Activated CD4-positive, alpha-beta T cell treated with anti-CD3 and anti-CD28 coated beads, Interleukin-10, Interleukin-2, amounts not matched to agents 100 ng/mL and 50 ng/mL, durations not matched to agents 16 hours and 8 hours (primary cell): ENCODE results near the gene TRPC1.
"Not testable (repeated sequence)": the region's sequence is repeated elsewhere in the genome, so short reads cannot be mapped to it uniquely, and the experiment has no call there.

Experiments used
- DNase-seq: peaks from one replicate; pipeline ENCODE4 v3.0.0-alpha.2; 2020

Gene TRPC1

GRCh38 chr3:142723968-142724681 lies at the start of gene TRPC1:
TSS of gene TRPC1 (plus strand) at chr3:142724034. CDS start at chr3:142724560, 526 bp downstream.
- DNase-seq, result peak; percentile 88

DNA sequence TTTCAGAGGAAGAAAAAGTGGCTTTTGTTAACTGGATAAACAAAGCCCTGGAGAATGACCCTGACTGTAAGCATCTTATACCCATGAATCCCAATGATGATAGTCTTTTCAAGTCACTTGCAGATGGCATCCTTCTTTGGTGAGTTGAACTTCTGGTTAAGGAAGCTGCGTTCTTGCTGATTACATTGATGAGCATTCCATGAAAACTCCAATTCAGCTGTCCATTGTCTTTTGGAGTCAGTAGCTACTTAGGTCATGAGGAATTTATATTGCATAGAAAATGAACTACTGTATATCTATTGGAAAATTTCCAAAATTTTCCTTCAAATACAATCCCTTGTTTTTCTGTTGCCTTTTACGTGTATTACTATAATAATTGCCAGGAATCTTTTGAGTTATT lies 47.7 kb upstream of the TRPC1 start:
- DNase-seq, result no peak

- DNase-seq, result no peak
These were observed 43.1 kb upstream of the TRPC1 start for GRCh38 chr3:142680710-142681109.

GRCh38 chr3:142690613-142691012 lies 33.2 kb upstream of the TRPC1 start:
- no peak for DNase-seq

GRCh38 chr3:142691527-142691926 lies 32.3 kb upstream of the TRPC1 start:
- DNase-seq, result no peak

DNA sequence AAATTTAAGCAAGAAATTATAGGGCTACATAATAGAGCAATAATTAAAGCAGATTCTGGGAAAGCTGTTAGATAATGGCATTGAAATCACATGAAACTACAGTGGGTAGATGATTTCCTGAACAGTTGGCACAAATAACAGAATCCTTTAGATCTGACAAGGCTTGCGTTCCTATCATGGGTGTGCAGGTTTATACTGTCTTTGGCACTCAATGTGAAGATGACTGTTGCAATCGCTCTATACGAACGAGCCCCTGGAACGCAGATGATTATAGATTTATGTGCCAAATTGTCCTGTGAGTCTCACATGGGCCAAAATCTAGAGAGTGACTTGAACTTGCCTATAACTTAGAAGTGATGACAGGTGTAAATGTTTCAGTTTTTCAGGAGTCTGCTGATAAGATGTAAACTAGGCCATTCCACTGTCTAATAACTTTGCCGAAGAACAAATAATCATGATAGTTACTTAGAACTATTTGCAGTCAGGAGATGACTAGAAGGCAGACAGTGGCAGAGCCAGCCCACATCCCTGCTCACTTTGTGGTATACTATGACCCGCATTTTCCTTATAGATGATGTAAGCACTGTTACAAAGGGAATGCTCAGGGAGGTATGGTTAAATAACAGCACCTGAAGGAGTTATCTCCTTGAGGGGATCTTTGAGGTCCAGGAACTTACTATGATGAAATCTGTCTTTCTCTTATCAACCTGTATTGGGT lies 30.5 kb upstream of the TRPC1 start:
- DNase-seq, result no peak

- no peak for DNase-seq
These were observed 29.6 kb upstream of the TRPC1 start for GRCh38 chr3:142694225-142694624.

- no peak for DNase-seq
These were observed 18.6 kb upstream of the TRPC1 start for GRCh38 chr3:142705198-142705597.

DNA sequence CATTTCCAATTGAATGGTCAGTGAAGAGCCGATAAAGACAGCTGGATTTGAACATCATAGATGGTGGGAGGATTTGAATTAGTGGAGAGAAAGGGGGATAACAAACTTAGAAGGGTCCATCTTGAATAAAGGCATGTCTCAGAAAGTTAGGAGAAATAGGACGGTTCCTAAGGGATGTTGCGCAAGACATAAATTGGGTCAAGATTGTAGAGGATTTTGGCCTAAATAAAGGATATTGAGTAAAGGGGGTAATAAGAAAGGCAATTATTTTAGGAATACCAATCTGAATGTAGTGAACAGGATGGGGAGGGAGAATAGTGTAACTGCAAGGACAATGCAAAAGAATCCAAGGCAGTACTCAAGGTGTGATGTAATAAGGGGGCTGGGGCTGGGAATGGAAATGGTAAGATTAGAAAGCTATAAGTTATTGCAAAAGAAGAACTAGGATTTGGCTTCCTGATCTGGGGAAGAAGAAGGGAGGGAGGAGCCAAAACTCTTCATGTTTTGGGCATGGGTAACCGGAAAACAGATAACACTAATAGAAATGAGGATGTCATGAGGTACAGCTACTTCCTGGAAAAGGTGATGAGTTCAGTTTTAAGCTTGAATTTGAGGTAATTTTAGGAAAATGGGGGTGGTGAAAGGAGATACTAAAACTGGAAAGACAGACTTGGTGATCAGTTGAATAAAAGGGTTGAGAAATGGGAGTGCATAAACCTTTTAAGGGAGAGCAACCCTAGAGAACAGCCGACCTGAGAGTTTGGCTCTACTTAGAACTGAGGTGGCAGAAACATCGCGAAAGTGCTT lies 17.3 kb upstream of the TRPC1 start:
- no peak for DNase-seq

DNA sequence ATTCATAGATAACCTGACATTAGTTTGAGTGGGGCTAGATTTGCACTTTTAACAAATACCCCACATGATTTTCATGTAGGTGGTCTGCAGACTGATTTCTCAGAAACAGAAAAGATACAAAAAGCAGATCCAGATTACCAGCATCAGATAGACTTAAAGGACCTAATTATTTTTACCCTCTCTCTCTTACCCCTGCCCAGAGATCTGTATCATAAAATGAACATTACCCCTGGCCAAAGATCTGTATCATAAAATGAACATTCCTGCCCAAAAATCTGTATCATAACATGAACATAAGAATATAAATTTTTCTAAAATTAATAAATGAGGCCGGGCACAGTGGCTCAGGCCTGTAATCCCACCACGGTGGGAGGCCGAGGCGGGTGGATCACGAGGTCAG lies 14.6 kb upstream of the TRPC1 start:
- no peak for DNase-seq

GRCh38 chr3:142714882-142715281 lies 9.0 kb upstream of the TRPC1 start:
- DNase-seq, result not testable (repeated sequence)

DNA sequence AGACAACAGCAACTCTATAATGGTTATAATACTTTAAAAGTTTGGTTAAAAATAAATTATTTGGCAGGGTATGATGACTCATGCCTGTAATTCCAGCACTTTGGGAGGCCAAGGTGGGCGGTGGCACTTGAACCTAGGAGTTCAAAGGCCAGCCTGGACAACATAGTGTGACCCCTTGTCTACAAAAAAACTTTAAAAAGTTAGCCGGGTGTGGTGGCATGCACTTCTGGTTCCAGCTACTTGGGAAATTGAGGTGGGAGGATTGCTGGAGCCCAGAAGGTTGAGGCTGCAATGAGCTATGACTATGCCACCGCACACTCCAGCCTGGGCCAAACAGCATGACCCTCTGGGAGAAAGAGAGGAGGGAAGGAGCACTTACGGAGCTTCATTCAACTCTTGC lies 7.7 kb upstream of the TRPC1 start:
- DNase-seq, result no peak

DNA sequence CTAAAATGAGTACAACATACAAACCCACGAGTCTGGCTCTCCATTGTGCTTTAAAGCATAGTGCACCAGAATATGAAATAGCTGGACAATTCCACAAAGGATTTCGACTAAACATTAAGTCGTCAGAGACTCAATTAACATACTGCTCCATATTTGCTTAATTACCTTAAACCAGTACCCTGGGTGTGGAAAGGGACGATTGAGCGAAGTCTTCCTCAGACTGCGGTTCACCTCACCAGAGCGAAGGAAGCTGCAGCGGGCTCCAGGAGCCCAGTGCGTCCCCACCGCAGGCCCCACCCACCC lies 218 bp upstream of the TRPC1 start:
- no peak for DNase-seq

GRCh38 chr3:142724682-142725356 lies 985 bp downstream of the TRPC1 start:
- DNase-seq, result peak; percentile 21

- no peak for DNase-seq
These were observed 1.5 kb downstream of the TRPC1 start for GRCh38 chr3:142725357-142725739.

GRCh38 chr3:142726017-142726416 lies 2.2 kb downstream of the TRPC1 start:
- no peak for DNase-seq

GRCh38 chr3:142732066-142732465 lies 8.2 kb downstream of the TRPC1 start:
- DNase-seq, result no peak

DNA sequence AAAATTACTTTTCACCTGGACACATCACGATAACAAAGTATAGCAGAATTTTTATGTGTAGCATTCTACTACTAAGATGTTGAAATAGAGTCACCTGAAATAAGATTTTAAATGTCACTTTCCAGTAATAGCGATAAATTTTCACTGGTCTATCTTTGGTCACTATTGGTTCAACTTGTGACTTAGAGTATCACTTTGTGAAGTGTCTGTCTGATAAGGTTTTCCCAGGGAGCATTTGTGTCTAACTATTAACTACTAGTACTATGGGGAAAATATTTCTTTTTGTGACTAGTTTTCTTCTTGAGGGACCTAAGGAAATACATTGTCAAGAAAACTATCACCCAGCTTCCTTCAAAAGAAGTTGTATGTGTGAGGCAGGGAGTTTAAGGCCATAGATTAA lies 11.0 kb downstream of the TRPC1 start:
- DNase-seq, result no peak

DNA sequence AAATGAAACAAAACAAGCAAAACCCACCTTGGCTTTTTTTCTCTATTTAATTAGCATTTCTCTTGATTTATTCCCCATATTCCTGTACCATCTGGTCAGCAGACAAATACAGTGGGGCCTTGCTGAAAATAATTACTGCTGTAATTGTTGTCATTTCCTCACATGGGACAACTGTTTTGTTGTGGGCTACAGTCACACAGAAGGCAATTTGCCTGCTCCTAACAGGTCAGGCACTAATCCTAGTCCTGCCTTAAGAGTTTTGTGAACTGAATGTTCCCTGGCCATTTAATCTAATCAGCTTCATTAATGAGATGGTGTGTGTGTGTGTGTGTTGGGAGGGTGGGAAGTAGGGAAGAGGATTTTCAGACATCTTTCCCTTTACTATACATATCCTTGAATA lies 11.6 kb downstream of the TRPC1 start:
- DNase-seq, result no peak

- DNase-seq, result no peak
These were observed 14.6 kb downstream of the TRPC1 start for GRCh38 chr3:142738396-142738795.

- DNase-seq, result no peak
These were observed 22.8 kb downstream of the TRPC1 start for GRCh38 chr3:142746646-142747045.

GRCh38 chr3:142750531-142750930 lies 26.7 kb downstream of the TRPC1 start:
- not testable (repeated sequence) for DNase-seq

DNA sequence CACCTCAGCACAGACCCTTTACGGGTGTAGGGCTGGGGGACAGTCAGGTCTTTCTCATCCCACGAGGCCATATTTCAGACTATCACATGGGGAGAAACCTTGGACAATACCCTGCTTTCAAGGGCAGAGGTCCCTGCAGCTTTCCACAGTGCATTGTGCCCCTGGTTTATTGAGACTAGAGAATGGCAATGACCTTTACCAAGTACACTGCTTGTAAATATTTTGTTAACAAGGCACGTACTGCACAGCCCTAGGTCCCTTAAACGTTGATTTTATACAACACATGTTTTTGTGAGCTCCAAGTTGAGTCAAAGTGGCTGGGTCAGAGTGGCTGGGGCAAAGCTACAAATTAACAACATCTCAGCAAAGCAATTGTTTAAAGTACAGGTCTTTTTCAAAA lies 28.8 kb downstream of the TRPC1 start:
- DNase-seq, result not testable (repeated sequence)
